GM19468 (cell line): ENCODE results near the gene GBP2.
A peak's percentile ranks its signal among the peaks of the same experiment; 100 is the strongest.
"Not testable (repeated sequence)": the region's sequence is repeated elsewhere in the genome, so short reads cannot be mapped to it uniquely, and the experiment has no call there.

Source experiments
- ATAC-seq: cut with Tn5 transposase; IDR thresholded peaks from one replicate; pipeline ENCODE4 v1.9.1; 2021; ENCODE audit warnings: mild to moderate bottlenecking, moderate library complexity, moderate number of reproducible peaks; ENCODE audit not compliant: unreplicated experiment; ENCODE audit errors: extremely low read depth

The GBP2 gene

GRCh38 chr1:89128003-89128458 is 2.1 kb upstream of the GBP2 start:
- ATAC-seq = not testable (repeated sequence)

GRCh38 chr1:89126602-89127565 is 970 bp upstream of the GBP2 start:
- not testable (repeated sequence) for ATAC-seq

DNA sequence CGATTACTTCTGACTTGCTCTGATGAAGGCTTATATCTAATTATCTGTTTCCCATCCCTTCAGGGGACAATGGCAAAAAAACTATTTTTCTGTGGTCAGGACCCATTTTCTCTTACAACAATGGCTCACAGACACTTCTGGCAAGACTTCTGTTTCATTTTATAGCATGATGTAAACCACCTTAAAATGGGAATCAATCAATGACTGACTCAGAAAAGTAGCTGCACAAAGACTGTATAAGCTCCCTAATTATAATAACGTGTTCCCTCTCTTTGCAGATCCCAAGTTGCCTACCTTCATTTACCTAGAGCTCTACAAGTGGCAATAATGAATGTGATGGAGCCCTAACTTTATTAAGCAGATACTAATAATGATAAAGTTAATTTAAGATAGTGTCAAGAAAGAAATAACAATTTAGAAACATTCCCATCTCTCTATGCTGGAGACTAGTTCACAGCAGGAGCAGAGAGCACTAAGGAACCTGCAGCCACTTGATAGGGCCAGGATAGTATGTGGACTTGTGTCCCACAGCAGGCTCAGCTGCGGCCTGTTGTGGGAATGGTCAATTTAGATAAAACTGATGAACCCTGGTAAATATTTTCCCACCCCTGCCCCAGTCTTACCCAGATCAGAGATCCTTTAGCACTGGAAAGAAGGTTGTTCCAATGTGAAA is 538 bp downstream of the GBP2 start:
- no peak for ATAC-seq

DNA sequence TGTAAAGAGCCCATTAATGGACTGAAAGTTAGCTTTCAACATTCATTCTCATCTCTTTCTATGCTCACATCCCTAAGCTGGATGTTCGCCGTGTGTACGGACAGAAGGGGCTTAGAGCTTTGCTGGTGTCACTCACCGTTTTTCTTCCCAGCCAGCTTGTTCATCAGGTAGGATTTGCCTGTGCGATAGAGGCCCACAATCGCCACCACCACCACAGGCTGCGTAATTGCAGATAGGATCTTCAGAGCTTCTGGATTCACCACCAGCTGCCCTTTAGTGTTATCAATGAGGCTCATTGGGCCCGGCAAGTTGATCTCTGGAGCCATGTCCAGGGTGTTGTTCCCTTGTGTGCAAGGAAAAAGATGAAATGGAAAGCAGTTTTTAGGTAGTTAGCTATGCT is 4.3 kb downstream of the GBP2 start:
- no peak for ATAC-seq

- ATAC-seq = no peak
Observed at GRCh38 chr1:89114662-89115061, 11.3 kb downstream of the GBP2 start.

GRCh38 chr1:89112871-89113613 is 12.9 kb downstream of the GBP2 start:
- ATAC-seq = no peak

DNA sequence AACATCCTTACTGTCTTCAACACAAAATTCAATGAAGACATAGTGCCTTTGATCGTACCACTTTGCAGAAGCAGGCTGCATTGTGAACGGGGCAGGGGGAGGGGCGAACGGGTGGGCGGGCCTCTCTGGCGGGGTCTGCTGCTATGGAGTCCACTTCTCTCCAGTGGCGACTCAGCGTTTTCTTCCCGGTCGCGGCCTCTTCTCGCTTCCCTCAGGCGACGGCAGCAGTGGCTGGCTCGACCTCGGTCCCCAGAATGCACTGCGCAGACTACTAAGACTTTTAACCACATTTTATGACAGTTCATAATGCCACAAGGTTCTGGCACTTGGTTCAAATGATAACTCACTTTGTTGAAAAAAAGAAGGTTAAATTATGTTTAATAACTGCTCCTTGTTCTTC is 21.2 kb downstream of the GBP2 start:
- no peak for ATAC-seq

GRCh38 chr1:89104147-89104546 is 21.8 kb downstream of the GBP2 start:
- no peak for ATAC-seq

- no peak for ATAC-seq
Observed at GRCh38 chr1:89102021-89102420, 23.9 kb downstream of the GBP2 start.

DNA sequence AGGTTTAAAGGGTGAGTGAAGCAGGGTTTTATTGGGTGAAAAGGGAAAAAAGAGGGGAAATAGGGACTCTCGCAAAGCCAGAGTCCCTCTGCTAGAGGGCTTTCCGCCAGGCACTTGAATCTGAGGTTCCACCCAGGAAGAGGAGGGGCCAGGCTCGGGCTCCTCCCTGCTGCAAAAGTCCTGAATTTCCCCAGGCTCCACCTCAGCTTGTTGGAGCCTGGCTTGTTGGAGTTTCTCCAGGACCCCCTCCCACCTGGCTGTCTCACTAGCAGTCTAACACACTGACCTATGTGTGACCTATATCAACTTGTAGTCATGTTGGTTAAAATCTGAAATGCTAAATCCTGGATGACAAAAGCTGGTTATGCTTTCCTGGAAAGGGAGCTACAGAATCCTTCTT is 25.5 kb downstream of the GBP2 start:
- ATAC-seq = no peak

DNA sequence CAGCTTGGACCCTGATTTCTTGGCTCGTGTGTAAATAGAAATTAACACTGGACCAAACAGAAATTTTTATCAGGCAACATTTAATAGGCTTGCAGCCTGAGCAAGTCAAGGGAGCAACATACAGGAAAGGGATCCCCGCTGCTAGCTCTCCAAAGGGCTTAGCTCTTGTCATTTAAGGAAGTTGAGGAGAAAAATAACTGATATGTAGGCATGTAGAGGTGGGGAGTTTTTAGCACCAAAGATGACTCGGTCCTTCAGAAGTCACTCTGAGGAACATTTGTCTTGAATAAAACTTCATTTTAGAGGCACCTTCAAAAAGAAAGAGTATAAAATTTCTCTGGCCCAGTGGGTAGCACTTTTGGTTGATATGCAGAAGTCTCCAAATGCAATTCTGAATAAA is 27.1 kb downstream of the GBP2 start:
- no peak for ATAC-seq

GRCh38 chr1:89095737-89096136 is 30.2 kb downstream of the GBP2 start:
- no peak for ATAC-seq

- no peak for ATAC-seq
Observed at GRCh38 chr1:89089962-89090361, 36.0 kb downstream of the GBP2 start.

DNA sequence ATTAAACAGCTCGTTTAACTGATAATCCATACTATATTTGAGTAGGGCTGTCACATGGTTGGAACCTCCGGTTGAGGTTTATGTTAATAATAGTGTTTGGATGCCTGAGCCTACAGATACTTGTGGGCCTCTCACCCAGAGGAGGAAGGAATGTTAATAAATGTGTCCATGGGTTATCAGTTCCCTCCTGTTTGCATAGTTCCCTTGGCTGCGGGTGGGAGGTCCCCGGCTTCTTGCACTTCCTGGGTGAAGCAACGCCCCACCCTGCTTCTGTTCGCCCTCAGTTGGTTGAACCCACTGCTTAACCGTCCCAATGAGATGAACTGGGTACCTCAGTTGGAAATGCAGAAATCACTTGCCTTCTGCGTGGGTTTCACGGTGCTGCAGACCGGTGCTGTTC is 37.3 kb downstream of the GBP2 start:
- no peak for ATAC-seq

GRCh38 chr1:89087241-89087640 is 38.7 kb downstream of the GBP2 start:
- ATAC-seq = no peak

GRCh38 chr1:89085781-89086180 is 40.1 kb downstream of the GBP2 start:
- ATAC-seq = no peak

- peak; percentile 32 for ATAC-seq
Observed at GRCh38 chr1:89081005-89081404, 44.9 kb downstream of the GBP2 start.

DNA sequence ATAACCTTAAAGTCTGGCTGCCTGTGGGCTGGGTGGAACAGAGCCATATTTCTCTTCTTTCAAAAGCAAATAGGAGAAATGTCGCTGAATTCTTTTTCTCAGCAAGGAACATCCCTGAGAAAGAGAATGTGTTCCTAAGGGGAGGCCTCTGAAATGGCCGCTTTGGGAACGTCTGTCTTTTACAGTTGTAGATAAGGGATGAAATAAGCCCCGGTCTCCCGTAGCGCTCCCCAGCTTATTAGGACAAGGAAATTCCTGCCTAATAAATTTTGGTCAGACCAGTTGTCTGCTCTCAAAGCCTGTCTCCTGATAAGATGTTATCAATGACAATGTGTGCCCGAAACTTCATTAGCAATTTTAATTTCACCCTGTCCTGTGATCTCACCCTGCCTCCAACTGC is 45.8 kb downstream of the GBP2 start:
- ATAC-seq = not testable (repeated sequence)

- not testable (repeated sequence) for ATAC-seq
Observed at GRCh38 chr1:89072466-89073065, 53.3 kb downstream of the GBP2 start.

- no peak for ATAC-seq
Observed at GRCh38 chr1:89070509-89070908, 55.4 kb downstream of the GBP2 start.
